Ammon's horn (tissue), 1 donor: ENCODE measurements around the gene ABCG1.

ENCODE experiments used
- DNase-seq: peaks from one replicate; pipeline ENCODE4 v3.0.0-alpha.2; 2016; ENCODE audit warnings: low spot score

Gene ABCG1

GRCh38 chr21:42307106-42307505 lies 88.2 kb downstream of the ABCG1 start:
- no peak for DNase-seq

- no peak for DNase-seq
Observed at GRCh38 chr21:42308161-42308913, 89.4 kb downstream of the ABCG1 start.

- DNase-seq, result no peak
Observed at GRCh38 chr21:42308914-42309752, 90.2 kb downstream of the ABCG1 start.

GRCh38 chr21:42309753-42310213 lies 90.8 kb downstream of the ABCG1 start:
- peak; percentile 60 for DNase-seq

GRCh38 chr21:42310411-42311001 lies 91.6 kb downstream of the ABCG1 start:
- DNase-seq, result no peak

GRCh38 chr21:42311160-42311559 lies 92.2 kb downstream of the ABCG1 start:
- DNase-seq, result no peak

- no peak for DNase-seq
Observed at GRCh38 chr21:42311816-42312625, 93.1 kb downstream of the ABCG1 start.

- no peak for DNase-seq
Observed at GRCh38 chr21:42312626-42313104, 93.7 kb downstream of the ABCG1 start.

GRCh38 chr21:42313501-42313969 lies 94.6 kb downstream of the ABCG1 start:
- DNase-seq, result no peak

- DNase-seq, result no peak
Observed at GRCh38 chr21:42314616-42315295, 95.8 kb downstream of the ABCG1 start.

- DNase-seq, result no peak
Observed at GRCh38 chr21:42315296-42315891, 96.5 kb downstream of the ABCG1 start, which contains the start of gene TFF3. TSS of gene TFF3 (minus strand) at chr21:42315409. CDS start at chr21:42315374, 35 bp downstream.

GRCh38 chr21:42316891-42317290 lies 98.0 kb downstream of the ABCG1 start:
- no peak for DNase-seq

- DNase-seq, result no peak
Observed at GRCh38 chr21:42317341-42317741, 98.4 kb downstream of the ABCG1 start.

GRCh38 chr21:42317826-42318746 lies 99.1 kb downstream of the ABCG1 start:
- no peak for DNase-seq

GRCh38 chr21:42319376-42319775 lies 100.4 kb downstream of the ABCG1 start:
- DNase-seq, result no peak

GRCh38 chr21:42319851-42320572 lies 101.1 kb downstream of the ABCG1 start:
- DNase-seq, result no peak

GRCh38 chr21:42320791-42321190 lies 101.9 kb downstream of the ABCG1 start:
- DNase-seq, result no peak

- no peak for DNase-seq
Observed at GRCh38 chr21:42321231-42321630, 102.3 kb downstream of the ABCG1 start.

GRCh38 chr21:42321845-42322244 lies 102.9 kb downstream of the ABCG1 start:
- no peak for DNase-seq
